ENCODE data around the gene CHN2.

CHN2 gene

GRCh38 chr7:29426587-29426986, 232.0 kb downstream of the CHN2 start:
- Mint-ChIP-seq H3K9me3 (no peaks in the 10 kb centered on the region), H3K36me3 (ENCODE audit: low read depth) (no peaks in the 10 kb centered on the region), H3K4me1 (no peaks in the 10 kb centered on the region), H3K27ac (no peak overlapping the region), H3K4me3 (no peak overlapping the region), H3K27me3 (no peaks in the 10 kb centered on the region)
- ATAC-seq (no peak), DNase-seq (no peak)

GRCh38 chr7:29429401-29429800, 234.8 kb downstream of the CHN2 start:
- no peak overlapping the region for H3K27ac Mint-ChIP-seq
- no peak overlapping the region for H3K4me3 Mint-ChIP-seq
- H3K36me3 Mint-ChIP-seq (ENCODE audit: low read depth), result no peaks in the 10 kb centered on the region
- no peak for ATAC-seq
- H3K4me1 Mint-ChIP-seq, result no peaks in the 10 kb centered on the region
- no peaks in the 10 kb centered on the region for H3K27me3 Mint-ChIP-seq
- H3K9me3 Mint-ChIP-seq, result no peaks in the 10 kb centered on the region
- no peak for DNase-seq

DNA sequence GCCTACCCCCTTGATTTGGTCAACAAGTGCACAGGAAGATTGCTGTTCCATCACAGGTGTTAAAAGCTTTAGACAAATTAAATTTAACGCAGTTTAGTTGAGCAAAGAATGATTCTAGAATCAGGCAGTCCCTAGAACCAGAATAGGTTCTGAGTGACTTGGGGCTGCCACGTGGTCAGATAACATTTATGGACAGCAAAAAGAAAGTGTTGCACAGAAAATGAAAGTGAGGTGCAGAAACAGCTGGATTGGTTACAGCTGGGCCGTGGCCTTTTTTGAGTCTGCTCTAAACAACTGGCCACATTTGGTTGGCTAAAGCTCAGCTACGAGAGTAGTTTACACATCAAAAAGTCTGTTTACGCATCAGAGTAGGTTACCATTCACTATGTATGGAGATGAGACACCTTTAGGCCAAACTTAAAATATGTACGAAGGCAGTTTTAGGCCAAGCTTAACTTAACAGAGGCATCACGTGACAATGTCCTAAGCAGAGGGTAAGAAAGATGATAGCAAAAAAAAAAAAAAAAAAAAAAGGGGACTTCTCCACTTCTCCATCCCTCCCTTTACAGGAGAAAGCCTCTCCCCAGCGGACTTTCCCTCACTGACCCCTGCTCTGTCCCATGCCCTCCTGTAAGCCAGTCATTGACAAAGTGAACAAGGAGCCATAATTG, 235.8 kb downstream of the CHN2 start:
- no peaks in the 10 kb centered on the region for H3K9me3 Mint-ChIP-seq
- H3K27me3 Mint-ChIP-seq, result no peaks in the 10 kb centered on the region
- H3K27ac Mint-ChIP-seq, result no peak overlapping the region
- no peaks in the 10 kb centered on the region for H3K36me3 Mint-ChIP-seq (ENCODE audit: low read depth)
- no peaks in the 10 kb centered on the region for H3K4me1 Mint-ChIP-seq
- ATAC-seq, result no peak
- H3K4me3 Mint-ChIP-seq, result no peak overlapping the region
- DNase-seq, result no peak

DNA sequence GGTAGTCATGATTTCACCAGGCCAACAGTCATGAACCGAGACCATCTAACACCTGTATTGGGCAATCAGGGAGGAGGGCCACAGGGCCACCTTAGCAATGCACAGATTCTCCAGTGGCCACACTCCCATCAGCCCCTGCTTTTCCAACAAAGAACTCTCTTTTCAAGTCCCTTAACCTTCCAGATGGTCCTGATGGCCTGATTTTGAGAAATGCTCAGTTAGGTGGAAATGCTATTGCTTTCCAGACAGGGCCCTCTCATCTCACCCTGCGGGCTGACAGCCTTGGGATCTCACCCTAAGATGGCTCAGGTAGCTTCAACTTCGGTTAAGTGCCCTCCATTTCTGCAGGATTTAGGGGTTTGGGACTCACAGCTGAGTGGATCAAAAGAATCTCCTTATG, 237.1 kb downstream of the CHN2 start:
- no peak overlapping the region for H3K27ac Mint-ChIP-seq
- ATAC-seq (no peak), DNase-seq (no peak)
- no peak overlapping the region for H3K4me3 Mint-ChIP-seq
- H3K9me3 Mint-ChIP-seq, result no peaks in the 10 kb centered on the region
- H3K4me1 Mint-ChIP-seq, result no peaks in the 10 kb centered on the region
- no peaks in the 10 kb centered on the region for H3K36me3 Mint-ChIP-seq (ENCODE audit: low read depth)
- no peaks in the 10 kb centered on the region for H3K27me3 Mint-ChIP-seq

- Mint-ChIP-seq H3K9me3 (no peaks in the 10 kb centered on the region), H3K4me3 (no peak overlapping the region), H3K27ac (no peak overlapping the region), H3K4me1 (no peaks in the 10 kb centered on the region), H3K27me3 (no peaks in the 10 kb centered on the region), H3K36me3 (ENCODE audit: low read depth) (no peaks in the 10 kb centered on the region)
- DNase-seq (no peak), ATAC-seq (no peak)
These were observed 238.1 kb downstream of the CHN2 start for GRCh38 chr7:29432721-29433120.

DNA sequence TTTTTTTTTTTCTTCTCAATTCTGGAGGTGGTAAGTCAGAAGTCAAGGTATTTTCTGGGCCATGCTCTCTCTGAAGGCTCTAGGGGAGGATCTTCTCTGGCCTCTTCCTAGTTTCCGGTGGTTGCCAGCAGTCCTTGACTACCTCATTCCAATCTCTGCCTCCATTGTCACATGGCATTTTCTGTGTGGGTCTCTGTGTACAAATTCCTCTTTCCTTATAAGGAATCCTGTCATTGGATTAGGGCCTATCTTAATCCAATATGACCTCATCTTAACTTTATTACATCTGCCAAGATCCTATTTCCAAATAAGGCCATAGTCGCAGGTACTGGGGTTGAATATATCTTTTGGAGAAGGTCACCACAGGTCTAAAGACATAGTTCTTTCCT, 239.8 kb downstream of the CHN2 start:
- Mint-ChIP-seq H3K27me3 (no peaks in the 10 kb centered on the region), H3K9me3 (no peaks in the 10 kb centered on the region), H3K36me3 (ENCODE audit: low read depth) (no peaks in the 10 kb centered on the region), H3K27ac (no peak overlapping the region), H3K4me3 (no peak overlapping the region), H3K4me1 (no peaks in the 10 kb centered on the region)
- DNase-seq (no peak), ATAC-seq (no peak)

- Mint-ChIP-seq H3K9me3 (no peaks in the 10 kb centered on the region), H3K27me3 (no peaks in the 10 kb centered on the region), H3K36me3 (ENCODE audit: low read depth) (no peaks in the 10 kb centered on the region), H3K27ac (no peak overlapping the region), H3K4me1 (no peaks in the 10 kb centered on the region), H3K4me3 (no peak overlapping the region)
- DNase-seq, result no peak
- ATAC-seq, result no peak
These were observed 240.6 kb downstream of the CHN2 start for GRCh38 chr7:29435167-29435566.

- H3K4me3 Mint-ChIP-seq, result no peak overlapping the region
- no peak overlapping the region for H3K27ac Mint-ChIP-seq
- DNase-seq (no peak), ATAC-seq (no peak)
- no peaks in the 10 kb centered on the region for H3K4me1 Mint-ChIP-seq
- no peaks in the 10 kb centered on the region for H3K27me3 Mint-ChIP-seq
- H3K9me3 Mint-ChIP-seq, result no peaks in the 10 kb centered on the region
- H3K36me3 Mint-ChIP-seq (ENCODE audit: low read depth), result no peaks in the 10 kb centered on the region
These were observed 241.3 kb downstream of the CHN2 start for GRCh38 chr7:29435902-29436301.

DNA sequence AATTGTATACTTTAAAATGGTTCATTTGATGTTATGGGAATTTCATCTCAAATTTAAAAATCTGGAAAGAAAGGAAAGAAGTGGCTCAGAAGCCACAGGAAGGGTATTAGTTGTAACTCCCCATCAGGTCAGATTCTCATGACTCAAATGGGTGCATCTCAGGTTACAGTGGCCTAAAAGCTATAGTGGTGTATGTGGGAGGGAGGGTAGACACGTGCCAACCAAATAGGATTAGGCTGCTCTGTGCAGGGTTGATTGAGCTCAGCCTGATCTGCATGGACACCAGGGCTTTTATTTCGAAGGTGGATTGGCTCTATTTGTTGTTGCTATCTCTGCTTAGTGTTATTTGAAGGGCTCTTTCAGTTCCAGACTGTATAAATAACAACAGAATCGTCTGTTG, 247.6 kb downstream of the CHN2 start:
- Mint-ChIP-seq H3K4me3 (no peak overlapping the region), H3K27me3 (no peaks in the 10 kb centered on the region), H3K36me3 (ENCODE audit: low read depth) (no peaks in the 10 kb centered on the region), H3K27ac (no peak overlapping the region), H3K4me1 (no peaks in the 10 kb centered on the region), H3K9me3 (no peaks in the 10 kb centered on the region)
- DNase-seq, result no peak
- ATAC-seq, result no peak

DNA sequence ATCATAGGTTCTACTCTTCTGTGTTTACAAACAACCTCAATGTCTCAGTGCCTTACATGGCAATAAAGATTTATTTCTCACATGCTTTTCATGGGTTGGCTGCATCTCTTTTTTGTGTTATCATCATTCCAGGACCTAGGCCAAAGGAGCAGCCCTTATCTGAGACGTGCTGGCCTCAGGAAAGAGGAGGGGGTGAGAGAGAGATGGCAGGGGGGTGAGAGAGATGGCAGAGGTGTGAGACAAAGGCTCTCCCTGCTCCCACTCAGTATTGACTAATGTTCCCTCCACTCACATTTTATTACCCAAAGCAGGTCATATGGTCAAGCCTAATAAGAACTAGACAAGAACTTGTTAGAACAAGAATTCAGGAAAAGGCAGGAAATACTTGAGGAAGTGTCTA, 249.0 kb downstream of the CHN2 start:
- no peaks in the 10 kb centered on the region for H3K27me3 Mint-ChIP-seq
- no peak overlapping the region for H3K27ac Mint-ChIP-seq
- no peaks in the 10 kb centered on the region for H3K36me3 Mint-ChIP-seq (ENCODE audit: low read depth)
- DNase-seq, result no peak
- no peaks in the 10 kb centered on the region for H3K9me3 Mint-ChIP-seq
- ATAC-seq, result no peak
- H3K4me3 Mint-ChIP-seq, result no peak overlapping the region
- H3K4me1 Mint-ChIP-seq, result no peaks in the 10 kb centered on the region

GRCh38 chr7:29444267-29444666, 249.7 kb downstream of the CHN2 start:
- no peaks in the 10 kb centered on the region for H3K9me3 Mint-ChIP-seq
- DNase-seq, result no peak
- H3K27ac Mint-ChIP-seq, result no peak overlapping the region
- no peaks in the 10 kb centered on the region for H3K4me1 Mint-ChIP-seq
- no peaks in the 10 kb centered on the region for H3K36me3 Mint-ChIP-seq (ENCODE audit: low read depth)
- no peaks in the 10 kb centered on the region for H3K27me3 Mint-ChIP-seq
- no peak overlapping the region for H3K4me3 Mint-ChIP-seq
- ATAC-seq, result no peak

DNA sequence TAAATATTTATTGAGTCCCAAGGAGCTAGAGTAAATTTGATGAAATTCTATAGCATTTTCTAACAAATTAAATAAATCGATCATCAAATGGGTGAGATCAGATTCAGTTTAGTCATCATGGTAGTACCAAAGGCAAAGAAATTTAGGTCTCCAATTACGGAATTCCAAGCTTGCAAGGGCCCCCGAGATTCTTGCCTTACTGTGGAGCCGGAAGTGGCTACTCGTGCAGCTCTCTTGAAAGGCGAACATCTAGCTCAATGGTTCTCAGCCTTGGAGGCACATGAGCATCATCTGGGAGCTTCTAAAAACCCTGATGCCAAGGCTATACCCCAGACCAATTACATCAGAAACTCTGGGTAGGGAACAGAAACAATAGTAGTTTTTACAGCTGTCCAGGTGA, 251.2 kb downstream of the CHN2 start:
- ATAC-seq (no peak), DNase-seq (no peak)
- Mint-ChIP-seq H3K27me3 (no peaks in the 10 kb centered on the region), H3K4me3 (no peak overlapping the region), H3K36me3 (ENCODE audit: low read depth) (no peaks in the 10 kb centered on the region), H3K4me1 (no peaks in the 10 kb centered on the region), H3K27ac (no peak overlapping the region), H3K9me3 (no peaks in the 10 kb centered on the region)

DNA sequence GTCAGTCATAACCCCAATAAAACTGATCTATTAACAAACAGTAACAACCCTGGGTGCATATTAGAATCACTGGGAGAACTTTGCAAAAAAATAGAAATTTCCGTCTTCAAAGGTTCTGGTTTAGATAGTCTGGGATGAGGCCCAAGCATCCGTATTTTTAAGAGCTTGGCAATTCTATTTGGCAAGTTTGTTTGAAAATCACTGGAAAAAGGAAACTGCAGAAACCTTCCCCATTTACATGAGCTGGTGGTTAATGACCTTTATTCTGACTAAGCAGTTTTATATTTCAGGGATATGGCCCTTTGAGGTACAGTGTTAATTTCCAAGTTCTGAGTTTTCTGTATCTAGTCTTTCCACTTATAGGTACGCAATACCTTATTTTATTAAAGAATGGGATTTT, 253.3 kb downstream of the CHN2 start:
- no peaks in the 10 kb centered on the region for H3K9me3 Mint-ChIP-seq

GRCh38 chr7:29449569-29450260, 255.1 kb downstream of the CHN2 start:
- Mint-ChIP-seq H3K4me3 (no peak overlapping the region), H3K9me3 (no peaks in the 10 kb centered on the region), H3K36me3 (ENCODE audit: low read depth) (no peaks in the 10 kb centered on the region), H3K4me1 (no peaks in the 10 kb centered on the region), H3K27me3 (no peaks in the 10 kb centered on the region), H3K27ac (no peak overlapping the region)
- DNase-seq, result no peak
- ATAC-seq, result no peak

More for the DNA sequence above, 253.3 kb downstream of the CHN2 start:
- no peaks in the 10 kb centered on the region for H3K36me3 Mint-ChIP-seq (ENCODE audit: low read depth)
- H3K4me1 Mint-ChIP-seq, result no peaks in the 10 kb centered on the region
- DNase-seq, result no peak
- ATAC-seq, result no peak
- no peak overlapping the region for H3K4me3 Mint-ChIP-seq
- no peak overlapping the region for H3K27ac Mint-ChIP-seq
- no peaks in the 10 kb centered on the region for H3K27me3 Mint-ChIP-seq

GRCh38 chr7:29453021-29453420, 258.4 kb downstream of the CHN2 start:
- H3K27me3 Mint-ChIP-seq, result no peaks in the 10 kb centered on the region
- no peak overlapping the region for H3K27ac Mint-ChIP-seq
- no peaks in the 10 kb centered on the region for H3K4me1 Mint-ChIP-seq
- H3K36me3 Mint-ChIP-seq (ENCODE audit: low read depth), result no peaks in the 10 kb centered on the region
- no peaks in the 10 kb centered on the region for H3K9me3 Mint-ChIP-seq
- H3K4me3 Mint-ChIP-seq, result no peak overlapping the region
- ATAC-seq (no peak), DNase-seq (no peak)

DNA sequence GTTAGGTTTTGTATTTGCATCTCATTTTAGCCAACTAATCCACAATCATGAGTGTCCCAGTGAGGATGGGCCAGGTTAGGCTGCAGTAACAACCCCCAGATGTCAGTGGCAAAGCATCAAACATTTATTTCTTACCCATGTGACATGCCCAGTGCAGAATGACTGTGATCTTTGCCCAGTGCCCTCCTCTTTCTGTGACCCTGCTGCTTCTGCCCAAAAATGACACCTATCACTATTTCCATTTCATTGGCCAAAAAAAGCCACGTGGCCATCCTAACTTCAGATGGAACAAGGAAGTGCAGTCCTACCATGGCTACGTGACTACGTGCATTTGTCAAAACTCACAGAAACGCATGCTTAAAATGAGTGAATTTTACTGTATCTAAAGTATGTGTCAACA, 259.9 kb downstream of the CHN2 start:
- no peaks in the 10 kb centered on the region for H3K4me1 Mint-ChIP-seq
- H3K4me3 Mint-ChIP-seq, result no peak overlapping the region
- no peak for DNase-seq
- no peaks in the 10 kb centered on the region for H3K27me3 Mint-ChIP-seq
- no peak overlapping the region for H3K27ac Mint-ChIP-seq
- no peaks in the 10 kb centered on the region for H3K9me3 Mint-ChIP-seq
- ATAC-seq, result no peak
- no peaks in the 10 kb centered on the region for H3K36me3 Mint-ChIP-seq (ENCODE audit: low read depth)

Data from activated naive CD8-positive, alpha-beta T cell treated with anti-CD3 and anti-CD28 coated beads, Interleukin-2, amount 50 U/mL, for 24 hours (primary cell).